H9 (cell line): Measurements from ENCODE around the gene NT5DC4. TPM values are rescaled to one million over a fixed set of nuclear protein-coding genes. Genes with fewer than 3 reads are reported as not detected.

Experiments used
- DNase-seq: peaks from one replicate; pipeline ENCODE4 v3.0.0-alpha.2; 2017
- H2AFZ ChIP-seq: one replicate; pipeline ENCODE4 v1.6.1; 2013; ENCODE audit warnings: mild to moderate bottlenecking, low read length, control low read depth, moderate library complexity
- H2AK5ac ChIP-seq: 2 replicates; pipeline ENCODE4 v1.6.1; 2013; ENCODE audit warnings: low read length, control low read depth, mixed read lengths; ENCODE audit not compliant: insufficient read length
- H2BK120ac ChIP-seq: one replicate; pipeline ENCODE4 v1.6.1; 2013; ENCODE audit warnings: low read depth, mild to moderate bottlenecking, low read length, control low read depth, inconsistent platforms; ENCODE audit not compliant: poor library complexity, severe bottlenecking
- H2BK12ac ChIP-seq: 2 replicates; pipeline ENCODE4 v1.6.1; 2013; ENCODE audit warnings: low read length, control low read depth, mixed read lengths, low read depth; ENCODE audit not compliant: insufficient read length
- H2BK15ac ChIP-seq: 2 replicates; pipeline ENCODE4 v1.6.1; 2013; ENCODE audit warnings: low read depth, low read length, control low read depth
- H2BK20ac ChIP-seq: one replicate; pipeline ENCODE4 v1.6.1; 2013; ENCODE audit warnings: low read depth, mild to moderate bottlenecking, low read length, control low read depth, inconsistent platforms; ENCODE audit not compliant: poor library complexity, severe bottlenecking
- H2BK5ac ChIP-seq: 2 replicates; pipeline ENCODE4 v1.6.1; 2013; ENCODE audit warnings: low read length, control low read depth, mixed read lengths; ENCODE audit not compliant: insufficient read length
- H3K14ac ChIP-seq: 2 replicates; pipeline ENCODE4 v1.6.1; 2013; ENCODE audit warnings: low read length, control low read depth; ENCODE audit not compliant: insufficient read depth
- H3K18ac ChIP-seq: 2 replicates; pipeline ENCODE4 v1.6.1; 2013; ENCODE audit warnings: low read depth, mild to moderate bottlenecking, mixed read lengths, low read length, control low read depth; ENCODE audit not compliant: insufficient read length
- H3K23ac ChIP-seq: 2 replicates; pipeline ENCODE4 v1.6.1; 2013; ENCODE audit warnings: low read length, control low read depth, mixed read lengths, low read depth; ENCODE audit not compliant: insufficient read length
- H3K23me2 ChIP-seq: 2 replicates; pipeline ENCODE4 v1.6.1; 2013; ENCODE audit warnings: low read depth, mild to moderate bottlenecking, mixed read lengths, low read length, control low read depth; ENCODE audit not compliant: insufficient read length, poor library complexity, severe bottlenecking
- H3K27ac ChIP-seq: 2 replicates; pipeline ENCODE4 v1.5.1; 2013; ENCODE audit warnings: low read length, control low read depth, mixed read lengths, low read depth; ENCODE audit not compliant: insufficient read length
- H3K27me3 ChIP-seq: 2 replicates; pipeline ENCODE4 v1.6.1; 2013; ENCODE audit warnings: low read length, control low read depth, inconsistent platforms; ENCODE audit not compliant: insufficient read depth
- H3K4ac ChIP-seq: 2 replicates; pipeline ENCODE4 v1.6.1; 2013; ENCODE audit warnings: low read depth, mild to moderate bottlenecking, control low read depth, inconsistent platforms, low read length, moderate library complexity
- H3K4me1 ChIP-seq: 2 replicates; pipeline ENCODE4 v1.6.1; 2013; ENCODE audit warnings: low read length, control low read depth, inconsistent platforms; ENCODE audit not compliant: insufficient read depth
- H3K4me2 ChIP-seq: 2 replicates; pipeline ENCODE4 v1.6.1; 2013; ENCODE audit warnings: low read length, control low read depth, mixed read lengths; ENCODE audit not compliant: insufficient read length, insufficient read depth
- H3K56ac ChIP-seq: 2 replicates; pipeline ENCODE4 v1.6.1; 2013; ENCODE audit warnings: low read depth, mild to moderate bottlenecking, mixed read lengths, low read length, control low read depth; ENCODE audit not compliant: insufficient read length
- H3K79me1 ChIP-seq: 2 replicates; pipeline ENCODE4 v1.6.1; 2013; ENCODE audit warnings: low read depth, mild to moderate bottlenecking, moderate library complexity, low read length, control low read depth, inconsistent platforms; ENCODE audit not compliant: insufficient read depth, poor library complexity, severe bottlenecking
- H3K79me2 ChIP-seq: 2 replicates; pipeline ENCODE4 v1.6.1; 2013; ENCODE audit warnings: low read length, control low read depth, inconsistent platforms; ENCODE audit not compliant: insufficient read depth
- H3K9ac ChIP-seq: 2 replicates; pipeline ENCODE4 v1.6.1; 2013; ENCODE audit warnings: low read length, control low read depth, mixed read lengths; ENCODE audit not compliant: insufficient read length; ENCODE audit errors: extremely low read depth
- H3K9me3 ChIP-seq: one replicate; pipeline ENCODE4 v1.6.1; 2013; ENCODE audit warnings: low read depth, low read length, inconsistent platforms; ENCODE audit not compliant: control insufficient read depth
- H3T11ph ChIP-seq: one replicate; pipeline ENCODE4 v1.6.1; 2013; ENCODE audit warnings: mild to moderate bottlenecking, low read length, control low read depth, inconsistent platforms
- H4K20me1 ChIP-seq: one replicate; pipeline ENCODE4 v1.6.1; 2013; ENCODE audit not compliant: control insufficient read depth, insufficient read length, insufficient read depth
- H4K5ac ChIP-seq: 2 replicates; pipeline ENCODE4 v1.6.1; 2013; ENCODE audit warnings: low read depth, mild to moderate bottlenecking, mixed read lengths, low read length, control low read depth; ENCODE audit not compliant: insufficient read length
- H4K8ac ChIP-seq: replicated peaks from 2 replicates; pipeline ENCODE4 v1.6.1; 2013; ENCODE audit warnings: low read length, control low read depth, mixed read lengths, low read depth; ENCODE audit not compliant: insufficient read length
- H4K91ac ChIP-seq: 2 replicates; pipeline ENCODE4 v1.6.1; 2013; ENCODE audit warnings: low read depth, mild to moderate bottlenecking, moderate library complexity, mixed read lengths, low read length, control low read depth; ENCODE audit not compliant: insufficient read length
- H3K27ac Mint-ChIP-seq, 3 experiments: 2 replicates in 2 of 3; 3 replicates in 1 of 3; pipeline ENCODE4 v1.8.0; 2020 to 2021; ENCODE audit warnings: mixed read lengths in 3 of 3, mild to moderate bottlenecking in 1 of 3, moderate library complexity in 1 of 3
- H3K27me3 Mint-ChIP-seq: 2 replicates; pipeline ENCODE4 v1.8.0; 2021; ENCODE audit warnings: low read depth, mild to moderate bottlenecking, moderate library complexity, mixed read lengths
- H3K36me3 Mint-ChIP-seq, 3 experiments: 2 replicates in 2 of 3; 3 replicates in 1 of 3; pipeline ENCODE4 v1.8.0; 2020 to 2021; ENCODE audit warnings: low read depth in 3 of 3, mixed read lengths in 3 of 3; ENCODE audit not compliant: insufficient read depth in 1 of 3
- H3K4me1 Mint-ChIP-seq, 2 experiments: 2 replicates each; pipeline ENCODE4 v1.8.0; 2020; ENCODE audit warnings: mixed read lengths in 2 of 2
- H3K4me3 Mint-ChIP-seq, 2 experiments: 2 replicates in 1 of 2; 3 replicates in 1 of 2; pipeline ENCODE4 v1.8.0; 2020 to 2021; ENCODE audit warnings: mild to moderate bottlenecking in 2 of 2, mixed read lengths in 2 of 2, moderate library complexity in 1 of 2
- H3K9me3 Mint-ChIP-seq, 2 experiments: 2 replicates in 1 of 2; 3 replicates in 1 of 2; pipeline ENCODE4 v1.8.0; 2020; ENCODE audit warnings: mild to moderate bottlenecking in 2 of 2, mixed read lengths in 2 of 2, moderate library complexity in 1 of 2
- CTCF ChIP-seq: fragments of 200-600 bp; sonication (generic); conservative IDR thresholded peaks from 3 replicates; pipeline ENCODE4 v1.8.0; 2021; ENCODE audit warnings: antibody characterized with exemption, mild to moderate bottlenecking
- WGBS: extraction: QIAGEN DNeasy Blood & Tissue Kit; methylation state at CpG from one replicate; pipeline ENCODE4 v1.1.7; 2013; ENCODE audit warnings: missing lambda C conversion rate, low lambda C conversion rate, mixed read lengths; ENCODE audit not compliant: insufficient read length; ENCODE audit errors: extremely low coverage; 5-methylcytosine and 5-hydroxymethylcytosine counted together
- total RNA-seq: library from RNA; stranded (reverse); gene quantifications from 2 replicates; pipeline ENCODE4 v1.2.1, GENCODE V29; 2021

Gene NT5DC4
- total RNA-seq, 1 experiment from 2014 or later = not detected

- H3K4me3 Mint-ChIP-seq = no peak overlapping the region
- Histone ChIP-seq H3K4ac (no peak overlapping the region), H2BK120ac (no peak overlapping the region), H3T11ph (no peak overlapping the region), H2BK15ac (no peak overlapping the region), H2BK12ac (no peak overlapping the region), H3K4me1 (no peaks in the 10 kb centered on the region), H2BK20ac (no peak overlapping the region), H2BK5ac (no peak overlapping the region), H4K20me1 (no peaks in the 10 kb centered on the region), H4K5ac (no peak overlapping the region), H4K91ac (no peak overlapping the region), H3K23me2 (peaks cover 2% of the 10 kb centered on the region), H3K23ac (no peak overlapping the region), H4K8ac (no peak overlapping the region), H3K9ac (no peak overlapping the region), H3K27me3 (no peaks in the 10 kb centered on the region), H3K56ac (no peak overlapping the region), H3K27ac (no peak overlapping the region), H3K4me2 (no peak overlapping the region), H3K79me1 (no peaks in the 10 kb centered on the region), H3K18ac (no peak overlapping the region), H3K14ac (no peak overlapping the region), H2AFZ (no peak overlapping the region), H3K9me3 (no peaks in the 10 kb centered on the region), H3K79me2 (no peaks in the 10 kb centered on the region), H2AK5ac (no peak overlapping the region)
- WGBS = no CpG with 5 or more reads among the region's 2 CpGs
- no peak overlapping the region for H3K27ac Mint-ChIP-seq
- no peaks in the 10 kb centered on the region for H3K27me3 Mint-ChIP-seq
- H3K9me3 Mint-ChIP-seq = no peaks in the 10 kb centered on the region
- peaks cover 15 to 16% of the 10 kb centered on the region in 2 experiments for H3K4me1 Mint-ChIP-seq
- peaks cover 22 to 72% (median 71%) of the 10 kb centered on the region in 3 experiments; a peak in 6 of 7 replicates for H3K36me3 Mint-ChIP-seq
- no peak for TF ChIP-seq CTCF
- DNase-seq = no peak
Observed at GRCh38 chr2:112758711-112759110, 37.9 kb downstream of the NT5DC4 start.
